CD4-positive, alpha-beta T cell treated with Interleukin-4 for 1 hour (primary cell): ENCODE results near the gene HELZ.
"Not testable (repeated sequence)": the region's sequence is repeated elsewhere in the genome, so short reads cannot be mapped to it uniquely, and the experiment has no call there.

Experiments
- DNase-seq, 2 donors: peaks; one replicate each; pipeline ENCODE4 v3.0.0-alpha.2; 2020 to 2022

HELZ gene

GRCh38 chr17:67245073-67245693 is at the start of gene HELZ:
Gene HELZ, minus strand, starts transcription at chr17:67245196. Its CDS starts 26,392 bp downstream, at chr17:67218804.
- peak; percentile 71 to 87 for DNase-seq

DNA sequence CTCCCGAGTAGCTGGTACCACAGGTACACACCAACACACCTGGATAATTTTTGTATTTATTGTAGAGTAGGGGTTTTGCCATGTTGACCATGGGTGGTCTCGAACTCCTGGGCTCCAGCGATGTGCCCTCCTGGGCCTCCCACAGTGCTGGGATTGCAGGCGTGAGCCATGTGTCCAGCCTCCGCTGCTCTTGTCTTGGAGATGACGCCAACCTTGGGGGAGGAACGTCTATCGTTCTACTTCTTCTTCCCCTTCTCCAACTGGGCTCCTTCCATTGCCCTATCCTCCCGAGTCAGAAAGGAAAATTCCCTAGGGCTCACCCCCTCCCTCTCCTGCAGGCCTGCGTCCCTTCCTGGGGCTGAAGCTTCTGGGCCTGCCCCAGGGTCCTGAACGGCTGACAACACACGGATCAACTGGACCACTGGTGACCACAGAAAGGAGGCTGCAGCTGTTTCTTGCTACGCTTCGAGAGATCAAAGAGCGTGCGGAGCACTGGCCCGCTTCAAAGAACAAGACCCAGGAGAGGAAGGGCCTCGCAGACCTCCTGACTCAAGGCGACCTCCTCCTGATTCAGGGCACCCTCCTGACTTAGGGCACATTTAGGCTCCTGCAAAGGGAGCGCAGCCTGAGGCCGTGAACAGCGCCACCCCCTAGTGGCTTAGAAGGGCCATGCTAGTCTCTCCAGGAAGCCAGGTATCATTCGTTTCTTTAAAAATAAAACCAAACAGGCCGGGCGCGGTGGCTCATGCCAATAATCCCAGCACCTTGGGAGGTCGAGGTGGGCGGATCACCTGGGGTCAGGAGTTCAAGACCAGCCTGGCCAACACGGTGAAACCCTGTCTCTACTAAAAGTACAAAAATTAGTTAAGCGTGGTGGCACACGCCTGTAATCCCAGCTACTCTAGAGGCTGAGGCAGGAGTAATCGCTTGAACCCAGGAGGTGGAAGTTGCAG is 48.5 kb upstream of the HELZ start:
- peak; percentile 70 to 75 for DNase-seq

DNA sequence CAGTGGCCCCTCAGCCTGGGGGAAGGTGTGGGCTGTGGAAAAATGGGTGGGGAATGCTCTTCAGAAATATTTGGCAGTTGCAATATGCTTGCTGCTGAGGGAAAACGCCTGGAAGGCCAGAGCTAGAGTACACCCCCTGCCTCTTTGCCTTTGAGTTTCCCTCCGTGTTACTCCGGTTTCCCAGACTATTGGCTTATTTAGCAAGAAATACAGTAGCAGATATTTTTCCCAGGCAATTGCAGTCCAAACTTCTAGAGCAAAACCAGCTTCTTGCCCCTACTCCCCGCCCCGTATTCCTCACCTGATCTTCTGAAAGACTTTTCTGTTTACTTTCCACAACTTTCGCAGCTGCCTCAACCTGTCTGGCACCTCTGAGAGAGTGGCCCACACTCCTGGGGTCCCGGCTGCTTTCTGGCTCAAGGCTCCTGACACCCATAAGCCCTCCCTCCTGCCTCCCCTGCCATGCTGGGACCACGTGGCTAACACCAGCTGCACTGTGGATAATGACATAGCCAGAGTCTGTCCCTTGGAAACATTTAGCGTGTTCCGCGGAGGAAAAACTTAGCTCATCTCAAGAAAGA is 45.8 kb upstream of the HELZ start:
- no peak for DNase-seq

DNA sequence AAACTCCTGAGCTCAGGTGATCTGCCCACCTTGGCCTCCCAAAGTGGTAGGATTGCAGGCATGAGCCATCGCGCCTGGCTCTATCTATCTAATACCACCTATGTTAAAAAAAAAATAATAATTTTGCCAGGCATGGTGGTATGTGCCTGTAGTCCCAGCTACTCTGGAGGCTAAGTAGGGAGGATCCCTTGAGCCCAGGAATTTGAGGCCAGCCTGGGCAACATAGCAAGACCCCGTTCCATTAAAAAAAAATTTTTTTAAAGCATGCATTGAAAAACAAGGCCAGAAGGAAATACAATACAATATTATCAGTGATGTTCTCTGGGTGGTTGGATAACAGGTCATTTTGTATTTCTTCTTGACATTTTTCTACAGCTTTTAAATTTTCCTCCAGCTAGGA is 45.2 kb upstream of the HELZ start:
- DNase-seq: no peak

- DNase-seq: no peak
Observed at GRCh38 chr17:67289181-67289876, 44.3 kb upstream of the HELZ start.

DNA sequence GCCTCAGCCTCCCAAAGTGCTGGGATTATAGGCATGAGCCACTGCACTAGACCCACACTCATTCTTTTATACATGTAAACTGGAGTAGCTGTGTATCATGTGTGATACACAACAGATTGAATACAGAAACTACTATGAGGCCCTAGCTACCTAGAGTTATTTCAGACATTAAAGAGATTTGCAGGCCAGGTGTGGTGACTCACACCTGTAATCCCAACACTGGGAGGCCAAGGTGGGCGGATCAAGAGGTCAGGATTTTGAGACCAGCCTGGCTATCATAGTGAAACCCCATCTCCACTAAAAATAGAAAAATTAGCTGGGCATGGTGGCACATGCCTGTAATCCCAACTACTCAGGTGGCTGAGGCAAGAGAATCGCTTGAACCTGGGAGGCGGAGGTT is 41.8 kb upstream of the HELZ start:
- not testable (repeated sequence) for DNase-seq

DNA sequence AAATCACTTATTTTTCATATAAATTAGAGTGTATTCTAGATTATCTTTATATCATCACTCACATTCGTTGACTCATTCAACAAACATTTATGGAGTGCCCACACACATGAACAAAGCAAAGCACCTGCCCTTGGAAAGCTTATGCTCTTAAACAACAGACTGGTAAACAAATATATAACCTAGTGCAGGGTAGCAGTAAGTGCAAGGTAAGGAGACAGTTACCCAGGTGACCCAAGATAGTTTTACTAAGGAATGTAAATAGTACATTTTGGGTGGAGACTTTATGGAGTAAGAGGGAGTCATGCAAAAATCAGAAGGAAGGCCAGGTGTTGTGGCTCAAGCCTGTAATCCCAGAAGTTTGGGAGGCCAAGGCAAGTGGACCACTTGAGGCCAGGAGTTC is 40.4 kb upstream of the HELZ start:
- DNase-seq: no peak

GRCh38 chr17:67283731-67284516 is 38.9 kb upstream of the HELZ start:
- no peak for DNase-seq

- no peak for DNase-seq
Observed at GRCh38 chr17:67281743-67282142, 36.7 kb upstream of the HELZ start.

GRCh38 chr17:67281053-67281452 is 36.1 kb upstream of the HELZ start:
- no peak for DNase-seq

- DNase-seq: no peak
Observed at GRCh38 chr17:67280279-67280678, 35.3 kb upstream of the HELZ start.

DNA sequence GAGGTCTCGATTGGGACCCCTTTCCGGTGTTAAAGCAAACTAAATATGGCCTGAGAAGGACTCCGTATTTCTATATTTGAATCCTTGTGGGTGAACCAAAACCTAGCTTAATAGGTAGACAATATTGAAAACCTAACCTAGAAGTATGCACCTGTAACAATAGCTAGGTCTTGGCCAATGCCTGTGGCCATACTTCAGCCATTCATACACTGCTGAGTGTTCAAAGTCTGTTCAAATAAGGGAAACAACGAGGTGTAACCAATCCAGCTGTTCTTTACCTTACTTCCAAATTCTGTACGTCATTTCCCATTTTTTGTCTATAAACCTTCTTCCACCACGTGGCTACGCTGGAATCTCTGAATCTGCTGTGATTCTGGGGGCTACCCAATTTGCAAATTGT is 34.1 kb upstream of the HELZ start:
- no peak for DNase-seq

GRCh38 chr17:67278363-67278762 is 33.4 kb upstream of the HELZ start:
- no peak for DNase-seq

GRCh38 chr17:67276075-67276474 is 31.1 kb upstream of the HELZ start:
- no peak for DNase-seq

- DNase-seq: no peak
Observed at GRCh38 chr17:67274466-67274865, 29.5 kb upstream of the HELZ start.

- no peak for DNase-seq
Observed at GRCh38 chr17:67273900-67274299, 28.9 kb upstream of the HELZ start.

GRCh38 chr17:67272312-67273047 is 27.5 kb upstream of the HELZ start:
- peak in 1 of 2 donors; percentile 15 for DNase-seq

- DNase-seq: not testable (repeated sequence)
Observed at GRCh38 chr17:67271187-67271586, 26.2 kb upstream of the HELZ start.

GRCh38 chr17:67270416-67270815 is 25.4 kb upstream of the HELZ start:
- no peak for DNase-seq

DNA sequence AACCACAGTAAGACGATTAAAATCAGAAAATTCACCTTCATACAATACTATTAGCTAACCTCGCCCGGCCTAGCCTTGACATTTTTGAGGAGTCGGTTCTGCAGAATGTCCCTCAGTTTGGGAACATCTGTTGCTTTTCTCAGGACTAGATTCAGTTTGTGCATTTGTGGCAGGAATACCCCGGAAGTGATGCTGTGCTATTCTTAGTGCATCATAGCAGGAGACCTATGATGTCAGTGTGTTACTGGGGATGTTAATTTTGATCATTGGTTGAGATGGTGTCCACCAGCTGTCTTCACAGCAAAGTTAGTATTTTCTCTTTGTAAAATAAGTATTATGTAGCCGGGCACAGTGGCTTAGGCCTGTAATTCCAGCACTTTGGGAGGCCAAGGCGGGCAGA is 21.5 kb upstream of the HELZ start:
- no peak for DNase-seq

DNA sequence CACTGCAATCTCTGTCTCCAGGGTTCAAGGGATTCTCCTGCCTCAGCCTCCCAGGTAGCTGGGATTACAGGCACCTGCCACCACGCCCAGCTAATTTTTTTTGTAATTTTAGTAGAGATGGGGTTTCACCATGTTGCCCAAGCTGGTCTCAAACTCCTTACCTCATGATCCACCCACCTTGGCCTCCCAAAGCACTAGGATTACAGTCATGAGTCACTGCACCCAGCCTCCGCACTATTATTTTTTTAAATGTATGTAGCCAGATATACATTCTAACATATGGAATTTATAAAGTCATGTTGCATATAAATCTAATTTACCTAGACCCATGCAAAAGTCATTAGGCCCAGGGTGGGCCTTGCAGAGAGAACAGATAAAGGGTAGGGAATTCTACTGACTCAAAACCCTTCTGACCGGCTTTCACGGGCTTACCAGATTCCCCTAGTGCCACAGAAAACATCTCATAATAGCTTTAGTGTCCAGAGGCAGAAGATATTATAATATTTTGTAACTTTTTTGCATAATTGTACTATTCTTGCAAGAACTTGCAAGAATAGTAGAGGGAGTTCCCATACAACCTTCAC is 20.5 kb upstream of the HELZ start:
- no peak for DNase-seq
